Measurements from ENCODE around the gene CARD6.

DNA sequence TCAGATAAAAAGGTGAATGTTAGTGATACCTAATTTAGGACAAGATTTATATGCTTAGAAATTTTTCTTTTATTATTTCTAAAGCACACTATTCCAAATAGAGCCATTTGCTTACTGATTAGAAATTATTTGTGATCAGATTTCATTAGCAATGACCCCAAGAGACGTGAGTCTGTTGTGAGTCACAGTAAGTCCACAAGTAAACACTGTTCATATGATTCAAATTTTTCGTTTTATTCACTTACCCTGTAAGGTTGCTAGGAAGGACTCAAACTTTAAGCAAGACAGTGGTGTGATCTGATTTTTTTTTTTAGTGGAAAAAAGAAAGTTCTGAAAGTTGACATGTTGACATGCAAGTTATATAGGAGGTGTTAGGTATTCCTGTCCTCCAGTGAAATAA, 1.2 kb downstream of the CARD6 start:
- TF ChIP-seq, protein P1, sequence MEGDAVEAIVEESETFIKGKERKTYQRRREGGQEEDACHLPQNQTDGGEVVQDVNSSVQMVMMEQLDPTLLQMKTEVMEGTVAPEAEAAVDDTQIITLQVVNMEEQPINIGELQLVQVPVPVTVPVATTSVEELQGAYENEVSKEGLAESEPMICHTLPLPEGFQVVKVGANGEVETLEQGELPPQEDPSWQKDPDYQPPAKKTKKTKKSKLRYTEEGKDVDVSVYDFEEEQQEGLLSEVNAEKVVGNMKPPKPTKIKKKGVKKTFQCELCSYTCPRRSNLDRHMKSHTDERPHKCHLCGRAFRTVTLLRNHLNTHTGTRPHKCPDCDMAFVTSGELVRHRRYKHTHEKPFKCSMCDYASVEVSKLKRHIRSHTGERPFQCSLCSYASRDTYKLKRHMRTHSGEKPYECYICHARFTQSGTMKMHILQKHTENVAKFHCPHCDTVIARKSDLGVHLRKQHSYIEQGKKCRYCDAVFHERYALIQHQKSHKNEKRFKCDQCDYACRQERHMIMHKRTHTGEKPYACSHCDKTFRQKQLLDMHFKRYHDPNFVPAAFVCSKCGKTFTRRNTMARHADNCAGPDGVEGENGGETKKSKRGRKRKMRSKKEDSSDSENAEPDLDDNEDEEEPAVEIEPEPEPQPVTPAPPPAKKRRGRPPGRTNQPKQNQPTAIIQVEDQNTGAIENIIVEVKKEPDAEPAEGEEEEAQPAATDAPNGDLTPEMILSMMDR (IDR thresholded peaks at IDR 0.05; ENCODE audit: low read depth, low read length, missing input control) = no peak
- TF ChIP-seq, protein P2, sequence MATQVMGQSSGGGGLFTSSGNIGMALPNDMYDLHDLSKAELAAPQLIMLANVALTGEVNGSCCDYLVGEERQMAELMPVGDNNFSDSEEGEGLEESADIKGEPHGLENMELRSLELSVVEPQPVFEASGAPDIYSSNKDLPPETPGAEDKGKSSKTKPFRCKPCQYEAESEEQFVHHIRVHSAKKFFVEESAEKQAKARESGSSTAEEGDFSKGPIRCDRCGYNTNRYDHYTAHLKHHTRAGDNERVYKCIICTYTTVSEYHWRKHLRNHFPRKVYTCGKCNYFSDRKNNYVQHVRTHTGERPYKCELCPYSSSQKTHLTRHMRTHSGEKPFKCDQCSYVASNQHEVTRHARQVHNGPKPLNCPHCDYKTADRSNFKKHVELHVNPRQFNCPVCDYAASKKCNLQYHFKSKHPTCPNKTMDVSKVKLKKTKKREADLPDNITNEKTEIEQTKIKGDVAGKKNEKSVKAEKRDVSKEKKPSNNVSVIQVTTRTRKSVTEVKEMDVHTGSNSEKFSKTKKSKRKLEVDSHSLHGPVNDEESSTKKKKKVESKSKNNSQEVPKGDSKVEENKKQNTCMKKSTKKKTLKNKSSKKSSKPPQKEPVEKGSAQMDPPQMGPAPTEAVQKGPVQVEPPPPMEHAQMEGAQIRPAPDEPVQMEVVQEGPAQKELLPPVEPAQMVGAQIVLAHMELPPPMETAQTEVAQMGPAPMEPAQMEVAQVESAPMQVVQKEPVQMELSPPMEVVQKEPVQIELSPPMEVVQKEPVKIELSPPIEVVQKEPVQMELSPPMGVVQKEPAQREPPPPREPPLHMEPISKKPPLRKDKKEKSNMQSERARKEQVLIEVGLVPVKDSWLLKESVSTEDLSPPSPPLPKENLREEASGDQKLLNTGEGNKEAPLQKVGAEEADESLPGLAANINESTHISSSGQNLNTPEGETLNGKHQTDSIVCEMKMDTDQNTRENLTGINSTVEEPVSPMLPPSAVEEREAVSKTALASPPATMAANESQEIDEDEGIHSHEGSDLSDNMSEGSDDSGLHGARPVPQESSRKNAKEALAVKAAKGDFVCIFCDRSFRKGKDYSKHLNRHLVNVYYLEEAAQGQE (IDR thresholded peaks at IDR 0.05) = no peak
- TF ChIP-seq EGR1 (IDR thresholded peaks at IDR 0.05; ENCODE audit: low read depth in 2 of 2) = no peak
- TF ChIP-seq, protein P3, sequence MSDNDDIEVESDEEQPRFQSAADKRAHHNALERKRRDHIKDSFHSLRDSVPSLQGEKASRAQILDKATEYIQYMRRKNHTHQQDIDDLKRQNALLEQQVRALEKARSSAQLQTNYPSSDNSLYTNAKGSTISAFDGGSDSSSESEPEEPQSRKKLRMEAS (IDR thresholded peaks at IDR 0.05) = no peak
